SKM-1 treated with dmso at 0.1 percent for 144 hours (cell line): ENCODE data around the gene OSBPL9.
A peak's percentile ranks its signal among the peaks of the same experiment; 100 is the strongest.

ENCODE experiments used
- DNase-seq: peaks from one replicate; lab custom pipeline; 2025; ENCODE audit not compliant: unreplicated experiment; lab: John Stamatoyannopoulos, UW

The OSBPL9 gene

DNA sequence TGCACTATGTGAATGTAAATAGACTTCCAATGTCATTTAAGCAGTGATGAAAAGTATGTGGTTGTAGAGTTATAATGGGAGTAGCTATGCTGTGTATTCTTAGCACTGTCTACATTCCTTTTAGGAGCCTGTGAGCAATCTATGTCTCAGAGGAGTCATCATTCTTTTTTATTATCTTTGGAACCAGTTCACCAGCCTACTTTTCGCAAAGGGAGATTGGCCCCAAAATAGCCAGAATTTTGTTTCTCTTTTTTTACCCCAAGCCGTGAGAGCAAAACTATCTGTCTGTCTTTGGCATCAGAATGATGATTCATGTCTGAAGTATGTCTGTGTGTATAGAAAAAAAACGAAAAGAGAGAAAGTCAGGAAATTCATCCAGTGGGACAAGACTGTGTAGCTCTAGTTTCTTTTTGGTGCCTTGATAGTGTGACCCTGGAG is 44.2 kb downstream of the OSBPL9 start:
- no peak for DNase-seq

- no peak for DNase-seq
Observed at GRCh38 chr1:51663105-51663504, 46.2 kb downstream of the OSBPL9 start.

- DNase-seq, result no peak
Observed at GRCh38 chr1:51663721-51664120, 46.8 kb downstream of the OSBPL9 start.

DNA sequence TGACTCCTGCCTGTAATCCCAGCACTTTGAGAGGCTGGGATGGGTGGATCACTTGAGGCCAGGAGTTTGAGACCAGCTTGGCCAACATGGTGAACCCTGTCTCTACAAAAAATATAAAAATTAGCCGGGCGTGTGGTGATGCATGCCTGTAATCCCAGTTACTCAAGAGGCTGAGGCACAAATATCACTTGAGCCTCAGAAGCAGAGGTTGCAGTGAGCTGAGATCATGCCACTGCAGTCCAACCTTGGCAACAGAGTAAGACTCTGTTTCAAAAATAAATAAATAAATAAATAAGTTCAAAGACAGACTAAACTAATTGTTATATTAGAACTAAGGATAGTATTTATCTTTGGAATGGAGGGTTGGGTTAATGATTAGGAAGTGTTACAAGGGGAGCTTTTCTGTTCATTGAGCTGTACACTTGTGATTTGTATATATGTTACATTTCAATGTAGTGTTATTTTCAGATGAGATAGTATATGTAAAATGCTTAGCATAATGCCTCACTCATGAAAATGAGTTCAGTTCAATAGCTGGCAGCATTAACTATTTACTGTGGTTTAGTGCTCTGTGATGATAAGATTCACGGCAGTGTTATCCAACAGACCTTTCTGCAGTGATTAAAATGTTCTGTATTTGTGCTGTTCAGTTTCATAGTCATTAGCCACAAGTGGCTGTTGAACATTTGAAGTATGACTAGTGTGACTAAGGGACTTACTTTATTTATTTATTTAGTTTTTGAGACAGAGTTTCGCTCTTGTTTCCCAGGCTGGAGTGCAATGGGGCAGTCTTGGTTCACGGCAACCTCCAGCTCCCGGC is 47.7 kb downstream of the OSBPL9 start:
- no peak for DNase-seq

GRCh38 chr1:51666478-51666877 is 49.6 kb downstream of the OSBPL9 start:
- no peak for DNase-seq

DNA sequence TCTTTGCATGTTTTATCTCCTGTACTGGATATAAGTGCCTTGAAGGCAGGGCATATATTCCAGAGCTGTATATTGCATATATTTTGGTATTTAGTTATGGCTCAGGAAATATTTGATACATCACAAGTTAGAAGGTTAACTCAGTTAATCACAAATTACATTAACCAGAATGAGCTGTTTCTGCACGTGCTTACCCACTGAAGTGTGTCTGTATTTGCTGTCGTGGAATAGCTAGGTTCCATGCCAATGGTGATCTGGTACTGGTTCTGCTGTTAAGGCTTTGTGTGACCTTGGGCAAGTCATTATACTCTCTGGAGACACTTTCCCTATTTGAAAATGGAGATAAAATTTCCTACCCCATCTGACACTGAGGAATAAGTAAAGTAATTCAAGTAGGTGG is 50.7 kb downstream of the OSBPL9 start:
- DNase-seq, result no peak

GRCh38 chr1:51669272-51669671 is 52.4 kb downstream of the OSBPL9 start:
- no peak for DNase-seq

- DNase-seq, result no peak
Observed at GRCh38 chr1:51669816-51670215, 52.9 kb downstream of the OSBPL9 start.

DNA sequence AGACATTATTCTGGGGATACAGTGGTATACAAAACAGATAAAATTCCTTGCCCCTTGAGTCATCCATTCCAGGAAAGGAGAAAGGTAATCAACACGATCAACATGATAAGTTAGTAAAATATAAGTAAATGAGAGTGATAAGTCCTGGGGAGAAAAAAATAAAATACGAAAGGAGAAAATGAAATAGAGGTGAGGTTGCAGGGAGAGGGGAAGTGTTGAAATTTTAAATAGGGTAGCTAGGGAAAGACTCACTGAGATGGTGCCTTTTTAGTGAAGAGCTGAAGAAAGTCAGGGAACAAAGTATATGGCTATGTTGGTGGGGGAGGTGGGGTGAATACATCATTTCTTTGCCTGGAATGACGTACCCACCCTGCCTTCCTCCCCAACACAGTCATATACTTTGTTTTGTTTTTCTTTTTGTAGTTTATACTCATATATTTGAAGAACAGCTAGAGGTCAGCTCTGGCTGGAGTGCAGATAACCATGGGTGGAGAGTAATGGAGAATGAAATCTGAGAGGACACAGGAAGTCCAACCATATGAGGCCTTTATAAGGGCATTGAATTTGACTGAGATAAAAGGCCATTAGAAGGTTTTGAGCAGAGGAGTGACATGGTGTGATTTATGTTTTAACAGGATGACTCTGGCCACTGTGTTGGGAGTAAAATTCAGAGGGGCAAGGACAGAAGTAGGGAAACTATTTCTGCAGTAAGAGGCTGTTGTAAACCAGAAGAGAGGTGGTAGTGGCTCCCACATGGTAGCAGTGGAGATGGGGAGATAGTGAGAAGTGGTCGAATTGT is 54.8 kb downstream of the OSBPL9 start:
- DNase-seq, result no peak

GRCh38 chr1:51673279-51673678 is 56.4 kb downstream of the OSBPL9 start:
- DNase-seq, result no peak

DNA sequence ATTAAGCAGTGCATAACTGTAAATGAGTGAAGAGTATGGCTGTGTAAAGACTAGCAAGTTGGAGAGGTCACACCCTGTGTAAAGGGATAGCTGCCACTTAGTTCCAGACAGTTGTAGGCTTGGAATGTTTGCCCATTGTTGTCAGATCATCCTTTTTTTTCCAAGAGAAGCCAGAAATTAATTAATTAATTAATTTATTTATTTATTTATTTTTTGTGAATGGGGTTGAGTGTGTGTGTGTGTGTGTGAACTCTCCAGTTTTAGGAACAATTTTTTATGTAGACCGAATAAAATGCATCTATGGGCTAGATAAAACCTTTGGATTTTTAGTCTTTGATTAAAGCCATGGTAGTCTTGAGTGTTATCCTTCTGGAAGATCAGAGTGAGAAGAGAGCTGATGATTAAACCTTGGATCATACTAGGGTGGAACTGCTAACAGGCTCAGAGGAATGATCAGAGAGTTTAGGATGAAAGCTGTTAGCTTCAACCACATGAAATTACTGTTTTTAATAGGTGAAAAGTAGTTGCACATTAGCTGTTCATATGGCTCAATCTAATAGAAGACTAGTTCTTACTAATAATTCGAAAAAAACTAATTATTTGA is 58.4 kb downstream of the OSBPL9 start:
- no peak for DNase-seq

DNA sequence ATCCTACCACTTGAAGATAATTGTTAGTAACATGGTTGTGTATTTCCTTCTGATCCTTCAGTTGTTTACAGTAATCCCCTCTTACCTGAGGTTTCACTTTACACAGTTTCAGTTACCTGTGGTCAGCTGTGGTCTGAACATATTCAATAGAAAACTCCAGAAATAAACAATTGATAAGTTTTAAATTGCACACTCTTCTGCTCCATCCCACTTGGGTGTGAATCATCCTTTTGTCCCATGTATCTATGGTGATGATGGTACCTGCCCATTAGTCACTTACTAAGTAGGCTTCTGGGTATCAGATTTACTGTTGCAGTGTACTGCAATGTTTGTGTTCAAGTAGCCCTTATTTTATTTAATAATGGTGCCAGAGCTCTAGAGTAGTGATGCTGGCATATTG is 62.5 kb downstream of the OSBPL9 start:
- DNase-seq, result no peak

DNA sequence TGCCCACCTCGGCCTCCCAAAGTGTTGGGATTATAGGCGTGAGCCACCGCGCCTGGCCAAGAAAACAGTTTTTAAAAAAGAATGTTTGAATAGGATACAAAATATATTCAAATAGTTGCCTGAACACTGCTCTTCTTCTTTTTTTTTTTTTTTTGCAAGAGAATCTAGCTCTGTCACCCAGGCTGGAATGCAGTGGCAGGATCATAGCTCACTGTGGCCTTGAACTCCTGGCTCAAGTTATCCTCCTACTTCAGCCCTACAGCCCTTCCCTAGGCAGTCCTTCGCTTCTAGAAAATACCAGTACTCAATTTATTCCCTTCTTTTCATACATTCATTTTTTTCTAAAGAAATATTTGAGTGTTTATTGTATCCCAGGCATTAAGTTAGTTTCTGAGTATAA is 67.9 kb downstream of the OSBPL9 start:
- no peak for DNase-seq

DNA sequence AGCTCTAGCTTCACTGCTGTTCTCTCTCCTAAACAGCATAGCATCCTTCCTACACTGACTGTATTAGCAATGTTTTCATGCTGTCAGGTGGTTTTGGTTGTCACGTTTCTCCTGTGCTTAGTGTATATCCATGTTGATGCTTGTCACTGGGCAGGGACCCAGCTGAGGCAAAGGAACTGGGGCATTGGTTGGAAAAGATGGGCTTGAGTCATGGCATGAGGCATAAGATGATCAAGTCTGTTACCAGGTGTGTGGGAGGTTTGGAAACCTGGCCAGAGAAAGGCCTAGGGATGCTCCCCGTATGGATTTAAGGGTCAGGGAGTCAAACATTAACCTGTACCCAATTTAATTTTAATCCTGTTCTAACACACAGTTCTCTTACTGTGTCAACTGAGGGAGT is 69.6 kb downstream of the OSBPL9 start:
- no peak for DNase-seq

- no peak for DNase-seq
Observed at GRCh38 chr1:51689075-51689440, 72.2 kb downstream of the OSBPL9 start.

DNA sequence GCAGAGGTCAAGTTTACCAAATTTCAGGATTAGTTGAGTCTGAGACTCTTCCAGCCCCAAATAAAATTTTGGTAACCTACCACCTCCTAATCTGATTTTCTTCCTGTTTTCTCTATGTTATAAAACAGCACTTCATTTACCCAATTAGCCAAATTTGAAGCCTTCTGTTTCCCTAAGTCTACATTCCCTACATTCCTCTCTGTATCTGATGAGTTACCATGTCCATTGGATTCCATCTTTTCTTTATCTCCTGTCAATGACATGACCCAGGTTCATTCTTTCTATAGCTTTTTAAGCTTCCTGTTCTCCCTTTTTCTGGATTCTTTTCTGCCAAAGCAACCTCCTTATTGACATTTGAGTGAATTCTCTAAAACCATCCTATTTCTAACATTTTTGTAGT is 72.8 kb downstream of the OSBPL9 start:
- DNase-seq, result no peak

- DNase-seq, result peak; percentile 6
Observed at GRCh38 chr1:51690285-51690961, 73.5 kb downstream of the OSBPL9 start.

- DNase-seq, result no peak
Observed at GRCh38 chr1:51691920-51692319, 75.0 kb downstream of the OSBPL9 start.

DNA sequence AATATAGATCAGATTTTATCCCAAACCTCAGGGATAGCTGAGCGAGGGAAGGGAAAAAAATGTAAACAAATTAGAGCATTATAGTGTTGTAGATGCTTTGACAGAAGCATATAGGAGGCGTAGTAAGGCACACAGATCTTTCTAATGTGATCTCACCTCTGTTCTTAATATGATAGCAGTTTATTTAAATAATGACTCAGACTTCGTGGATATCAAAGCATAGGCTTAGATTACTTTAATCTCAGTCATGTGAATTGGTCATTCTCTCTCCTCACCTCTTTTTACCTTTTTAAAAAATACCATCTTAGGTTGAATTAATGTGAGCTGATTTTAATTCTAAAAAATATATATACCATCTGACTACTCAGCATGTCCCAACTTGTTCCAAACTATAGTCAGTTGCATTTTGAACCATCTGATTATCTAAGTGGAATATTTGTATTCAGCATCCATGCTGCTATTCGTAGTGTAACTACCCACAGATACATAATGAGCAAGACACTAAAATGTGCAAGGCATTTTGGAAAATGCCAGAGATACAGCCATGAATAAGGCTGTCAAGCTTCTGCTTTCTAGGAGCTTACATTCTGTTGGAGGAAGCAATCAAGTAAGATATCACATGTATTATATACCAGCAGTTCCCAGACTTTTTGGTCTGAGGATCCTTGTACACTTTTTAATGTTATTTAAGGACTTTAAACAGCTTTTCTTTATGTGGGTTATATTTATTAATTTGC is 76.7 kb downstream of the OSBPL9 start:
- no peak for DNase-seq

DNA sequence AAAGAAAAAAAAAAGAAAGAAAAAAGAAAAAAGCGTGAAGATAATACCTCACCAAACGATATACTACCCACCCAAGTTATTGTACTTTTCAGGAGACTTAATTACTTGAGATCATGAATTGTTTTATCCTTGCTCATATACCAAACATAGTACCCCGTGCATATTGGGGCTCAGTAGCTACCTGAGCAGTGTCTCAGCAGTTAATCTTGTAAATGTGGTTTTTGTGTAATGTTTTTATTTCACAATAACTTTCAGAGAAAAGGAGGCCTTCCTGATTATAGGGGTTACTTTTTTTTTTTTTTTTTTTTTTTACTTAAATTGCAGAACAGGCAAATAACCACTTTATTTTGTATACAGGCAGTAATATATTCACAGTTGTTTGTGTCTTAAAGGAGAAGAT is 80.3 kb downstream of the OSBPL9 start:
- no peak for DNase-seq

- DNase-seq, result no peak
Observed at GRCh38 chr1:51699391-51699790, 82.5 kb downstream of the OSBPL9 start.
